Measurements from ENCODE around the gene SLC6A7.

The SLC6A7 gene

DNA sequence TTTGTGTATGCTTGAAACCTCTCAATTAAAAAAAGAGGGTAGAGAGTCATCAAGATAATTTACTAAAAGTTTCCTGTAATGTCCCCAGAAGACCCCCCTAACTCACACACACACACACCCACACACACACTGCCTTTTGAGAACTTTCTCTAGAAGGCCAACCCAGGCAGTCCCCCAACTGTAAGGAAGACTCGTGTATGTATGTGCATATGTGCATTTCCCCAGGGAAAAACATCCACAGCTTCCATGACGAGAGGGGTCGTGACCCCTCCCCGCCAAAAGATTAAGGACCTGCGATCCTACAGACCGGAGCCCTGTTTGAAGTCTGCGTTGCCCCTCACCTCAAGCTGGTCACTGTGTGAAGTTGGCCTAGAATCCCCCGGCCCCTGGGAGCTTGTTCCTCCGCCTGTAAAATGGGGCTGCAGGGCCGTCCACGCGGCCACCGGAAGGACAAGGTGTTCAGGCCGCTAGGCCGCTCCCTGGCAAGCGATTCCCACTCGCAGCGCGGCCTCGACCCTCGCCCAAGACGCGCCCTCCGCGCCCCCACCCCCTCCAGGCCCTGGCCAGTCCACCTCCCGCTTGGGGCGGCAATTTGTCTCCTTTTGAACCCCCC, 23.7 kb upstream of the SLC6A7 start:
- DNase-seq (ENCODE audit: low read depth), result no peak
- no peak overlapping the region for H3K4me3 ChIP-seq (ENCODE audit: low read length)
- TF ChIP-seq, protein P1, sequence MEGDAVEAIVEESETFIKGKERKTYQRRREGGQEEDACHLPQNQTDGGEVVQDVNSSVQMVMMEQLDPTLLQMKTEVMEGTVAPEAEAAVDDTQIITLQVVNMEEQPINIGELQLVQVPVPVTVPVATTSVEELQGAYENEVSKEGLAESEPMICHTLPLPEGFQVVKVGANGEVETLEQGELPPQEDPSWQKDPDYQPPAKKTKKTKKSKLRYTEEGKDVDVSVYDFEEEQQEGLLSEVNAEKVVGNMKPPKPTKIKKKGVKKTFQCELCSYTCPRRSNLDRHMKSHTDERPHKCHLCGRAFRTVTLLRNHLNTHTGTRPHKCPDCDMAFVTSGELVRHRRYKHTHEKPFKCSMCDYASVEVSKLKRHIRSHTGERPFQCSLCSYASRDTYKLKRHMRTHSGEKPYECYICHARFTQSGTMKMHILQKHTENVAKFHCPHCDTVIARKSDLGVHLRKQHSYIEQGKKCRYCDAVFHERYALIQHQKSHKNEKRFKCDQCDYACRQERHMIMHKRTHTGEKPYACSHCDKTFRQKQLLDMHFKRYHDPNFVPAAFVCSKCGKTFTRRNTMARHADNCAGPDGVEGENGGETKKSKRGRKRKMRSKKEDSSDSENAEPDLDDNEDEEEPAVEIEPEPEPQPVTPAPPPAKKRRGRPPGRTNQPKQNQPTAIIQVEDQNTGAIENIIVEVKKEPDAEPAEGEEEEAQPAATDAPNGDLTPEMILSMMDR (IDR thresholded peaks at IDR 0.05; ENCODE audit: insufficient read depth, low read depth, low read length, missing control alignments), result no peak

DNA sequence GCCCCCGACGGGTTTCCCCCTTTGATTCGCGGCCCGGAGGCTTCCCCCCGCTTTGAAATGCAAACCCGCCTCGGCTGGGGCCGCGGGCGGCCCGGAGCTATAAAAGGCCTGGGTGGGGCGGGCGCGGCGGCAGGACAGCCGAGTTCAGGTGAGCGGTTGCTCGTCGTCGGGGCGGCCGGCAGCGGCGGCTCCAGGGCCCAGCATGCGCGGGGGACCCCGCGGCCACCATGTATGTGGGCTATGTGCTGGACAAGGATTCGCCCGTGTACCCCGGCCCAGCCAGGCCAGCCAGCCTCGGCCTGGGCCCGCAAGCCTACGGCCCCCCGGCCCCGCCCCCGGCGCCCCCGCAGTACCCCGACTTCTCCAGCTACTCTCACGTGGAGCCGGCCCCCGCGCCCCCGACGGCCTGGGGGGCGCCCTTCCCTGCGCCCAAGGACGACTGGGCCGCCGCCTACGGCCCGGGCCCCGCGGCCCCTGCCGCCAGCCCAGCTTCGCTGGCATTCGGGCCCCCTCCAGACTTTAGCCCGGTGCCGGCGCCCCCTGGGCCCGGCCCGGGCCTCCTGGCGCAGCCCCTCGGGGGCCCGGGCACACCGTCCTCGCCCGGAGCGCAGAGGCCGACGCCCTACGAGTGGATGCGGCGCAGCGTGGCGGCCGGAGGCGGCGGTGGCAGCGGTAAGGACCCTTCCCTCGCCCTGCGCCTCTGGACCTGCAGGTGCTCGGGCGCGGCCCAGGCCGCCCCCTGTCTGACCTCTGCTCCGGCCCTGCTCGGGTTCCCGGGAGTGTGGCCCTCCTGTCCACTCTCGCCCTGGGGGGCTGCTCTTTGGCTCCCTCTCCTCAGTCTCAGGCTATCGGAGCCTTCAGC, 23.0 kb upstream of the SLC6A7 start, which contains the start of gene CDX1:
Gene CDX1 (plus strand): TSS at position 129 of the 862 bp plus-strand sequence. CDS start 99 bp downstream, at position 228.
- no peak within 1 kb of the TSS for H3K4me3 ChIP-seq (ENCODE audit: low read length)
- no peak for DNase-seq (ENCODE audit: low read depth)
- TF ChIP-seq, protein P1 (IDR thresholded peaks at IDR 0.05; ENCODE audit: insufficient read depth, low read depth, low read length, missing control alignments), result no peak

DNA sequence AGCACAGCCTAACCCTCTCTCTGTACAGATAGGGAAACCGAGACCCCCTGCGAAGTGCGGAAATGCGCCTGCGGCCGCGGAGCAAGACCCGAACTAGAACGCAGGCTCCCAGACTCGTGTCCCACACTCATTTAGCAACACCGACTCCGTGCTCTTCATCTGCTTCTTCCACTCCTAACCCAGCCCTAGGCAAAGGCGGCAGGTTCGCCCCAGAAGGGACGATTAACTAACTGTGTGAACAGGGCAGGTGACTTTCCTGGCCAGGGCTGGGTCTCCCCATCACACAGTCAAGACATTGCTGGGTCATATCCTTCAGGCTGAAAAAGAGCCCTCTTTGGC, 22.4 kb upstream of the SLC6A7 start:
- DNase-seq (ENCODE audit: low read depth), result no peak
- TF ChIP-seq, protein P1 (IDR thresholded peaks at IDR 0.05; ENCODE audit: insufficient read depth, low read depth, low read length, missing control alignments), result no peak
- no peak overlapping the region for H3K4me3 ChIP-seq (ENCODE audit: low read length)

DNA sequence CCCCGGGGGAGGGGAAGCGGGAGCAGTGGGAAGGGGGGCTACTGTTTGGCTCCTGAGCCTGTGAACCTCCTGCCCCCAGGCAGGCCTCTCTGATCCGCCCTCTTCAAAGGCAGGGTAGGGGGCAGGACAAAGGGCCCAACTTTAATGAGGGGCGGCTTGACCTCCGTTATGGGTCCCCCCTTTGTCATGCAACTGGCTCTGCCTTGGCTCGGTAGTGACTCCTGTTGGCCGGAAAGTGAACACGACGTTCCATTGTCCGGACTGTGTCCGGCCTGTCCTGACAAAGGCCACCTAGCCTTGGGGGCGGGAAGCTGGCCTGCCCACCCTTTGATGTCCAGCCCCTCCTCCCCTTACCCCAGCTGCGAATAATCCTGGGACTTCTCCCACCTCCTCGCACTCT, 22.0 kb upstream of the SLC6A7 start:
- no peak overlapping the region for H3K4me3 ChIP-seq (ENCODE audit: low read length)
- DNase-seq (ENCODE audit: low read depth), result no peak
- TF ChIP-seq, protein P1 (IDR thresholded peaks at IDR 0.05; ENCODE audit: insufficient read depth, low read depth, low read length, missing control alignments), result no peak

DNA sequence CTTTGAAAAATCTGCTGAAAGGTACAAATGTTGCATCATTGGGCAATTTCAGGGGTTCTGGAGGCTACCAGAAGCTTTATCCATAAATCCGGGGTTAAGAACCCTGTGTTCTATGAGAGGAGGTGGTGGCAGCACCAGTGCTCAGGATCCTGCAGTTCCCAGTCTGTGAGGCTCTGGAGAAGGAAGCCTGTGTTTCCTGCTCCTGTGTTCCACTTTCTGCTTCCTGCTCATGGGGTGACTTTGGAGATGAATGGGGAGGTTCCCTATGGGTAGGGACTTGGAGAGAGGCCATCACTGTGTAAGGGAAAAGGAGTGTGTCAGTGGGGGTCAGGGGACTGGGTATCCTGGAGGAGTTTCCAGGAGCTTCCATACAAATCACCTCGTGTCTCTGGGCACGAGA, 21.0 kb upstream of the SLC6A7 start:
- no peak overlapping the region for H3K4me3 ChIP-seq (ENCODE audit: low read length)
- no peak for DNase-seq (ENCODE audit: low read depth)
- TF ChIP-seq, protein P1 (IDR thresholded peaks at IDR 0.05; ENCODE audit: insufficient read depth, low read depth, low read length, missing control alignments), result no peak

DNA sequence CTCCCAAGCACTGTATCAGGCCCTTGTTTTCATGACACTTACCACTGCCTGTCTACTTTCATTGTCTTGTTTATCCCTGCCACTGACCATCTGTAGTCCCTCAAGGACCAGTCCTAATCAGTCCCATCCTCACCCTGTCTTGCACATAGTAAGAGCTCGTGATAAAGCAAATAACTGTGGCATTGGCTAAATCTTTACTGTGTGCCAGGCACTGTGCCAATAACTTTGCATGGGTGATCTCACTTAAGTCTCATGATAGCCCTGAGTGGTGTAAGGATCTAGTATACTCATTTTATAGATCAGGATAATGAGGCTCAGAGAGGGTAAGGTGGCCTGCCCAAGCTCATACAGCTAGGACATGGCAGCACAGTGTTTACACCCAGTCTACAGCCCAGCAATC, 17.7 kb upstream of the SLC6A7 start:
- TF ChIP-seq, protein P1 (IDR thresholded peaks at IDR 0.05; ENCODE audit: insufficient read depth, low read depth, low read length, missing control alignments), result no peak
- H3K4me3 ChIP-seq (ENCODE audit: low read length), result no peak overlapping the region
- no peak for DNase-seq (ENCODE audit: low read depth)

All from epithelial cell of esophagus (primary cell).